Upper lobe of left lung (tissue), 4 donors: ENCODE data around the gene LSR.

Experiments used
- EP300 ChIP-seq, 4 donors: sonication (generic); formaldehyde crosslinking; IDR thresholded peaks; one replicate each; pipeline ENCODE4 v1.5.1; 2017; ENCODE audit warnings: antibody characterized with exemption in 4 of 4, control low read depth in 2 of 4
- POLR2A ChIP-seq, 4 donors: fragments of 450-650 bp; IDR thresholded peaks; one replicate each; pipeline ENCODE4 v1.5.1; 2016 to 2017; ENCODE audit warnings: antibody characterized with exemption in 4 of 4, mild to moderate bottlenecking in 2 of 4
- TF ChIP-seq, protein P1 (sequence below), 6 experiments: fragments of 450-650 bp in 4 of 6; fragments of 200-600 bp in 2 of 6; sonication (generic) in 2 of 6; IDR thresholded peaks; one replicate each; pipeline ENCODE4 v1.5.1; 2016 to 2019; ENCODE audit warnings: antibody characterized with exemption in 6 of 6

DNA sequence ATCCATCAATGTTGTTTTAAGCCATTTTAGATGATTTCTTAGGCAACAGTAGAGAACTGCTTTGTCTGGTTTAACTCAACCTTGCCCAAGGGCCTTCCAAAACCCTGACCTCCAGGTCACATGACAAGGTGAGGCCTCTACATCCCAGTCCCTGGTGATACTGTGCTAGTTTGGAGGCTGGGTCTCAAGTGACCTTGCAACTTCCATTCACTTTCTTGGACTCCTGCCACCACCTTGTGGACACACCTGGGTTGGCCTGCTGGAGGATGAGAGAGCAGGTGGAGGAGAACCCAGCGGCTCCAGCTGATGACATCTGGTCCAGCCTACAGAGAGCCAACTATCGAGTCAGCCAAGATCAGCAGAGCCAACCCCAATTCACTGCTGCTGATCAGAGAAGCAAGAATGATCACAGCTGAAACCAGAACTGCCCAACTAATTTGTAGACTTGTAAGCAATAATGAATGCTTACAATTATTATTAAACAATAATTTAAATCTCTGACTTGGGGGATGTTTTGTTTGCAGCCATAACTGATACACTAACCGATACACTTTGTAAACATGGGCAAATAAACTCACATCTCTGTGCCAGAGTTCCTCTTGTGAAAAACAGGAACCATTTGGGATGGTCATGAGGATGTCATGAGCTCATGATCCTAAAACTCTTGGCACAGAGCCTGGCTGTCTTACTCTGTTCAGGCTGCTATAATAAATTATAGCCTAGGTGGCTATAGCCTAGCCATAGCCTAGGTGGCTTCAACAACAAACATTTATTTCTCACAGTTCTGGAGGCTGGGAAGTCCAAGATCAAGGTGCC lies 31.8 kb upstream of the LSR start:
- TF ChIP-seq, protein P1, sequence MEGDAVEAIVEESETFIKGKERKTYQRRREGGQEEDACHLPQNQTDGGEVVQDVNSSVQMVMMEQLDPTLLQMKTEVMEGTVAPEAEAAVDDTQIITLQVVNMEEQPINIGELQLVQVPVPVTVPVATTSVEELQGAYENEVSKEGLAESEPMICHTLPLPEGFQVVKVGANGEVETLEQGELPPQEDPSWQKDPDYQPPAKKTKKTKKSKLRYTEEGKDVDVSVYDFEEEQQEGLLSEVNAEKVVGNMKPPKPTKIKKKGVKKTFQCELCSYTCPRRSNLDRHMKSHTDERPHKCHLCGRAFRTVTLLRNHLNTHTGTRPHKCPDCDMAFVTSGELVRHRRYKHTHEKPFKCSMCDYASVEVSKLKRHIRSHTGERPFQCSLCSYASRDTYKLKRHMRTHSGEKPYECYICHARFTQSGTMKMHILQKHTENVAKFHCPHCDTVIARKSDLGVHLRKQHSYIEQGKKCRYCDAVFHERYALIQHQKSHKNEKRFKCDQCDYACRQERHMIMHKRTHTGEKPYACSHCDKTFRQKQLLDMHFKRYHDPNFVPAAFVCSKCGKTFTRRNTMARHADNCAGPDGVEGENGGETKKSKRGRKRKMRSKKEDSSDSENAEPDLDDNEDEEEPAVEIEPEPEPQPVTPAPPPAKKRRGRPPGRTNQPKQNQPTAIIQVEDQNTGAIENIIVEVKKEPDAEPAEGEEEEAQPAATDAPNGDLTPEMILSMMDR (IDR thresholded peaks at IDR 0.05): no peak
- TF ChIP-seq POLR2A (IDR thresholded peaks at IDR 0.05): no peak
- TF ChIP-seq EP300 (IDR thresholded peaks at IDR 0.05): peak in 1 of 4 donors; percentile 26
